Occipital lobe (tissue), 2 donors: ENCODE data around the gene NDFIP1. TPM values are rescaled to one million over a fixed set of nuclear protein-coding genes. Genes with fewer than 3 reads are reported as not detected.
"Not testable (repeated sequence)": the region's sequence is repeated elsewhere in the genome, so short reads cannot be mapped to it uniquely, and the experiment has no call there.

Experiments
- DNase-seq: peaks from one replicate; lab custom pipeline; 2025; lab: John Stamatoyannopoulos, UW
- total RNA-seq: library from RNA; depleted of rRNA; stranded (reverse); fragments of >200 nt; gene quantifications from one replicate; pipeline ENCODE4 v1.2.3, GENCODE V29; 2014

NDFIP1 gene
- total RNA-seq, 1 donor from 2014 or later = 134 TPM

GRCh38 chr5:142186514-142186856, 77.9 kb downstream of the NDFIP1 start:
- no peak for DNase-seq

GRCh38 chr5:142186857-142187594, 78.4 kb downstream of the NDFIP1 start:
- no peak for DNase-seq

GRCh38 chr5:142188691-142189090, 80.1 kb downstream of the NDFIP1 start:
- DNase-seq = not testable (repeated sequence)

GRCh38 chr5:142189813-142190212, 81.2 kb downstream of the NDFIP1 start:
- no peak for DNase-seq

- no peak for DNase-seq
These were observed 83.2 kb downstream of the NDFIP1 start for GRCh38 chr5:142191776-142192175.

GRCh38 chr5:142192286-142193113, 83.9 kb downstream of the NDFIP1 start:
- no peak for DNase-seq

- DNase-seq = no peak
These were observed 84.5 kb downstream of the NDFIP1 start for GRCh38 chr5:142193114-142193428.

- no peak for DNase-seq
These were observed 88.5 kb downstream of the NDFIP1 start for GRCh38 chr5:142197098-142197497.

- DNase-seq = no peak
These were observed 89.2 kb downstream of the NDFIP1 start for GRCh38 chr5:142197781-142198180.

- DNase-seq = no peak
These were observed 90.8 kb downstream of the NDFIP1 start for GRCh38 chr5:142199388-142199787.

- no peak for DNase-seq
These were observed 91.8 kb downstream of the NDFIP1 start for GRCh38 chr5:142200387-142200786.

- DNase-seq = no peak
These were observed 92.9 kb downstream of the NDFIP1 start for GRCh38 chr5:142201471-142201887.

- no peak for DNase-seq
These were observed 93.7 kb downstream of the NDFIP1 start for GRCh38 chr5:142202282-142202681.

Other genes starting within 250 kb of the NDFIP1 start
- 27.0 TPM for gene PCDH1, start 230.4 kb upstream of the NDFIP1 start, total RNA-seq
- gene DELE1, start 184.9 kb upstream of the NDFIP1 start, total RNA-seq = 39.0 TPM
- 2.8 TPM for gene PCDH12, start 150.6 kb upstream of the NDFIP1 start, total RNA-seq
- 72.1 TPM for gene RNF14, start 139.7 kb upstream of the NDFIP1 start, total RNA-seq
- 20.3 TPM for gene GNPDA1, start 95.8 kb upstream of the NDFIP1 start, total RNA-seq
- 3.3 TPM for gene SPRY4, start 216.2 kb downstream of the NDFIP1 start, total RNA-seq